Occipital lobe (tissue), 2 donors: Measurements from ENCODE around the gene AFF3. TPM values are rescaled to one million over a fixed set of nuclear protein-coding genes. Genes with fewer than 3 reads are reported as not detected.
A peak's percentile ranks its signal among the peaks of the same experiment; 100 is the strongest.

Experiments used
- DNase-seq: peaks from one replicate; lab custom pipeline; 2025; lab: John Stamatoyannopoulos, UW
- total RNA-seq: library from RNA; depleted of rRNA; stranded (reverse); fragments of >200 nt; gene quantifications from one replicate; pipeline ENCODE4 v1.2.3, GENCODE V29; 2014

Gene AFF3
- total RNA-seq, 1 donor from 2014 or later = 105 TPM

DNA sequence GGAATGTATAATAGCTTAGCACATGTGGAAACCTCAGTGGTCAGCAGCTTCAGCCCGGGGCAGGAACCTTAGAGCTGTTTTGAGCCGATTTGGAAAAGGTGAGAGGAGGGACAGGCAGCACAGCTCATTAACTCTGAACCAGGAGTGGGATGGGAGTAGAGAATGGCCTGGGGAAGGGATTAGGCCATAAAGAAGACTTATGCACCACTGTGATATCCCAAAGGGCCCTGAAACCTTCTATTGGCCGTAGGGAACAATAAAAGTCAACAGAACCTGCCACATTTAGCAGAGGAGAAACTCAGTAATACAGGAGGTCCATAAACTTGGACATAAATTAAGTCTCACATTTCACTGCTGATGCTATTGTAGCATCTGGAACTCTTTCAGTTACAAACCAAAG lies 528.4 kb downstream of the AFF3 start:
- DNase-seq = no peak

DNA sequence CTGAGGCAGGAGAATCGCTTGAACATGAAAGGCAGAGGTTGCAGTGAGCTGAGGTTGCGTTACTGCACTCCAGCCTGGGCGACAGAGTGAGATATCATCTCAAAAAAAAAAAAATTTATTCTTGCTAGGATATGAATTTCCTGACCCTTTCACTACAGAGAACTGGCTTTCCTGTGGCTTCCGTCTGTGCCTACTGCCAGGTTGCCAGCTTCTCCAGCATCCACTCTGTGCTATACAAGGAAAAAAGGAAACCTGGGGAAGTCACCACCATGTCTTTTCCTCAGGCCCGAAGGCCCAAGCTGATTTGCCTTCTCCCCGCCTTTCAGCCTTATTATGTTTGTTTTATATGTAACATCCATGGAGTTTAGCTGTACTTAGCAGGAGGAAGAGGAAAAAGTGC lies 530.6 kb downstream of the AFF3 start:
- no peak for DNase-seq

DNA sequence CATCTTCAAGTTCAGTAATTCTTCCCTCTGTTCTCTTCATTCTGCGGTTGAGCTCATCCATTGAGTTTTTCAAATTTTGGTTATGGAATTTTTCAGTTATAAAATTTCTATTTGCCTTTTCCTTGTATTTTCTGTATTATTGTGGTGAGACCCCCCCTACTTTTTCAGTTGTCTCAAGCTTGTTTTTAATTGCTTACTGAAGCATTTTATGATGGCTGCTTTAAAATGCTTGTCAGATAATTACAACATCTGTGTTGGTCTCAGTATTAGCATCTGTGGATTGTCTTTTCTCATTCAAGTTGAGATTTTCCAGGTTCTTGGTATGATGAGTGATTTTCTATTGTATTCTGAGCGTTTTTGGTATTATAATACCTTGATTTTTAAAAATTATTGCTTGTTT lies 531.4 kb downstream of the AFF3 start:
- DNase-seq = no peak

DNA sequence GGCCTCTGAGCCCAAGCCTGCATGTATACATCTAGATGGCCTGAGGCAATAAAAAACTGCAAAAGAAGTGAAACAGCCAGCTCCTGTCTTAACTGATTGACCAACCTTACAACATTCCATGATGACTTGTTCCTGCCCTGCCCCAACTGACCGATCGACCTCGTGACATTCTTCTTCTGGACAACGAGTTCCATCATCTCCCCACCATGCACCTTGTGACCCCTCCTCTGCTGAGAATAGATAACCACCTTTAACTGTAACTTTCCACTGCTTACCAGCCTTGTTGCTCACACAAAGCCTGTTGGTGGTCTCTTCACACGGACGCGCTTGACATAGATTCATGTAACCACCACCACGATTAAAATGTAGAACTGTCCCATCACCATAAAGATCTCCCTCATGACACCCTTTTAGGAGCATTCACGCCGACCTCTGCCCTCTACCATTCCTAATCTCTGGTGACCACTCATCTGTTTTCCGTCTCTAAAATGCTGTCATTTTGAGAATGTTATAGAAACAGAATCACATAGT lies 532.5 kb downstream of the AFF3 start:
- DNase-seq = no peak

DNA sequence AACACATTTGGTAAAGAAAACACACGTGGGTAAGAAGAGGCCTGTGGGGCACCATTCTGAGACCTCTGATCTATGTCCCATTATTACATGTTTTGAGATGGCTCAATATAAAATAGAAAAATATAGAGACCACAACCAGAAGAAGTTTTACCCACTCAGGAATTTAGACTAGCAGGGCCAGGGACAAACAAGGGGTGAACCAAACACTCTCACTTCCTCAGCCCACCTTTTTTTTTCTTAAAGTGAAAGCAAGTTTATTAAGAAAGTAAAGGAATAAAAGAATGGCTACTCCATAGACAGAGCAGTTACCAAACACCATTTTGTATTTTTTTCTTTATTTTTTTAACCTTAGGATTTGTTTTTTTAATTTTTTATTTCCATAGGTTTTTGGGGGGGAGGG lies 533.5 kb downstream of the AFF3 start:
- no peak for DNase-seq

DNA sequence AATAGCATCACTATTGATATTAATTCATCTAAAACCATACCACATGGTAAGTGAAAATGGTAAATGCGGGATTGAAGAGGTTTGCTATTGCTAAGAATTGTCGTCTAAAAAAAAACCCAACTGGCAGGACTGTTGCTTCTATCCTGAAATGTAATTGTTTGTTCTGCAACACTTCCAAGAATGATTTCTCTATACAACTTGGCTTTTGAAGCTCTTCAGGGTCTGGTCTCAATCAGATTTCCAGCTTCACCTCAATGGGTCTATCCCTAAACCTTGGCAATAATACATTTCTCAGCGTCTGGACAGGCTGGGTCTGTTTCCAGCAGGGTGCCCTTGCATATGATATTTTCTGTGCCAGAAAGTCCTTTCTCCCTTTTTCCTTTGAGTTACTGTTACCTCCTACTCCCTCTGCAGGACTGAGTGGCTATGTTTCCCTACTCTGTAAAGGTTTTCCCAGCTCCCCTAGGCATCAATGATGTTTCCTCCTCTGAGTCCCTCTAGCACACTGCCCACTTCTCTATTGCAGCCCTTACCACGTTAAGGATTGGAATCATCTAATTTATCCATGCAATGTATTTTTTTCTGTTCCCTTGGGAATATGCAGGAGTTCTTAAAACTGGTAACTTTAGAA lies 534.4 kb downstream of the AFF3 start:
- DNase-seq = no peak

DNA sequence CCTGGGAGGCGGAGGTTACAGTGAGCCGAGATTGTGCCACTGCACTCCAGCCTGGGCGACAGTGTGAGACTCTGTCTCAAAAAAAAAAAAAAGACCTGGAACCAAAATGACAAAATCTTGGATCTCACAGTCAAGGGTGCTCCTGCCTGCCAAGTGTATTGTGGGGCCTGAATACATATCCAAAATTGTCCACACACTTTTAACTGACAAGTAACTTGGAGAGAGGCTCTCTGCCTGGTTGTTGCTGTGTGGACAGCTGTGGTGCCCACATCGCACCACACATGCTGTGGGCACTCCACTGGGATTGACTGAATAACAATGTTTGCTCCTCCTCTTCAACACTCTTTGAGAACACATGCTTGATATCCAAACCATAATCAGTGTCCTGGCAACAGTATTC lies 534.9 kb downstream of the AFF3 start:
- DNase-seq = no peak

DNA sequence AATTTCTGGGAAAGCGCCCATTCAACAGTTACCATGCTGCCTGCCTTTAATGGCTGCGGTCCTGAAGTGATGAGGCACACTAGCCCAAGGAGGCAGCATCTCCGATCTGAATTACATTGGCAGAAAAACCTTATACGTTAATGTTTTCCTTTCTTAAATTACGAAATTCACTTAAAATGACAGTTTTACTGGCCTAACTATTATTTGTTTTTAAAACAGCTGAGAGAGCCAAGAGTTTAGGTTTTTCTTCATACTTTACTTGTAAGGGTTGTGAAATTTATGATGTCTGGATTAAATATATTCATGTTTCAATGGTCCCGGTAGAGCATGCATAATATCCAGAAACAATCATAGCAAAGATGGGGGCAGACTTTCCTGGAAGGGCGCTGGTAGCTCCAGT lies 537.4 kb downstream of the AFF3 start:
- DNase-seq = no peak

DNA sequence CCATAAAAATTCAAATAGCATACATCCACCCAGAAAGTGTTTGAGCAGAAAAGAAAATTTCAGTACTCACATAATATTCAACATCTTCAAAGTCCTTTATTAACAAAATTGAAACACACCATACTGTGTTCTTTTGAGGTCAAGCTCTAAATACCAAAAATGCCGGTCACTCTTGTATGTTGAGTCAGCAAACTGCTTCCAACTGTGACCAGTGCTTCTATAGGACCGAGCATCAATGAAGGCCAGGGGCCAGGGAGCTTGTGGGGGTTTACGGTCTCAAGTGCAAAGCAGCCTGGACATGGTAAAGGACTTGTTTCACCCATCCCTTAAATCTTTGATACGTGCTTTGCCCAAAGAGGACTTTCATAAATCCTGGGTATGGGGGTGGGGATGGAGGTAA lies 539.9 kb downstream of the AFF3 start:
- DNase-seq = no peak

DNA sequence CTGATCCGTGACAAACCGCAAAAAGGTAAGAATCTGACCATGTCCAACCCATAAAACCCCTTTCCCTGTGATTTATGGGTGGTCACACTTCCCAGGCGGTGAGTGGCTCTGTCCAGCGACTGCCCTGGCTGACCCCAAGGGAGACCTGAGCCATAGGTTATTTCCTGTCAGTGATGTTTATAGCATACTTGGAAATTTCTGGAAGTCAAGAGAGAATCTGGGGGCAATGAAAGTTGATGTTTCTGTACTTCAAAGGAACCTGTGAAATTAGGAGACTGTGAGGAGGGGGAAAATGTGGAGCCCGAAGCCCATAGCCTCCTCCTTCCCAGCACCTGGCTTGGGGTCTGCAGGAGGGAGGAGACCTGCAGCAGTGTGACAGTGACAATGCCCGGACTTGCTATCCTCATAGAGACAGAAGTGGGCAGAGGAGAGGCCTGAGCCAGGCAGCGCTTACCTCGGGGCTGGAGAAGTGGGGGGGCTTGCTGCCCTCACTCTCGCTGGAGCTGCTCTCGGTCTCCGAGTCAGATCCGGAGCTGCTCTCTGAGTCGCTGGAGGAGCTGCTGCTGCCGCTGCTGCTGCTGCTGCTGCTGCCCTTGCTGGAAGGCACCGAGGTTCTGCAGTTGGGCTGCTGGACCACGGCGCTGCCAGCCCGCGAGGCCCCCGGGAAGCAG lies 541.3 kb downstream of the AFF3 start:
- no peak for DNase-seq

DNA sequence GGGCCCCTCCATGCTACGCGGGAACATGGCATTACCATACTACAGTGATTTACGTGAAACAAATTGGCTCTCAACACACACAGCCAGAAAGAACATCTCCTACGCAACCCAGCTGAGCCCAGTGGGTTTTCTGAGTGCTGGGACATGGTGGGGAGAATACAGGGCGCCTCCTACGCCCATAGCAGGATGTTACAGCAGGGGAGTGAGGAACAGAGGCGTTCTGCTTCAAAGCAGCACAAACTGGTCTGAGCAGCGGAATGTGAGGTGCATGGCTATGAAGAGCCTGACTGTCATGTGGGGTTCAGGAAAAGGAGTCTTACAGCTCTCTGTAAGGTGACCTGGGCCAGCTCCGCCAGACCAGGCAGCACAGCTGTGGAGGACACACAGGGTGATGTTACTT lies 543.9 kb downstream of the AFF3 start:
- peak; percentile 40 for DNase-seq

DNA sequence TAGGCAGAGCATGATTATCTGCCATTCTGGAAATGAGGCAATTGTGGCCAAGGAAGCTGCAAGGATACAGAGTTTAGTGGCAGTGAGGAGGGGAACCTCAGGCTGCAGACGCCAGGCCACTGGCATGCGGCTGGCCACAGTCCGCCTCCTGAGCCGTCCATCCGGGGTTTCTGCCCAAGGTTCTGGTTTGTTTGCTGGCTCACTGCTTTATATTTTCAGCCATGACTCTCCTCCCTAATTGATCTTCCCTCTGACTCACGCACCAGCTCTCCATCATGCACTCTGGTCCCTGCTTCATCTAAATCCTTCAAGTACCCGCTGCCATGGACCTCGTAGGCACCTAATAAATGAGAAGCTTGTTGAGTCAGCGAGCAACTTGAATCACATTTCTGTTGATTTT lies 544.8 kb downstream of the AFF3 start:
- no peak for DNase-seq

DNA sequence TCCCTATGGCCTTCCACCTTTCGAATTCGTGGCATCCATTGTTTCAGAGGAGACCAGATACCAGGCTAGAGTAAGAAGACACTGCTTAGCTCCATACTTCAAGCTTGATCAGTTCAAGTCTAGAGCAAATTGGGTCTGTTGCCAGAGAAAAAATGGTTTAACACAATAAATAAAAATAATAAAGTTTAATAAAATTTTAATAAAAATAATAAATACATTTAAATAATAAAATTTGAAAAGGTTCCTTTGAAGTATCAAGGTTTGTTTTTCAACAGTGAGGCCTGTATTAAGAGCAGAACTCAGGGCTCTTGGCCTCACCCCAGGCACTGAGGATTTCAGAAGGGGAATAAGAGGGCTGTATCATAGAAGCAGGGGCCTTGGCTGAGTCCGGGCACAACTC lies 547.0 kb downstream of the AFF3 start:
- DNase-seq = no peak

DNA sequence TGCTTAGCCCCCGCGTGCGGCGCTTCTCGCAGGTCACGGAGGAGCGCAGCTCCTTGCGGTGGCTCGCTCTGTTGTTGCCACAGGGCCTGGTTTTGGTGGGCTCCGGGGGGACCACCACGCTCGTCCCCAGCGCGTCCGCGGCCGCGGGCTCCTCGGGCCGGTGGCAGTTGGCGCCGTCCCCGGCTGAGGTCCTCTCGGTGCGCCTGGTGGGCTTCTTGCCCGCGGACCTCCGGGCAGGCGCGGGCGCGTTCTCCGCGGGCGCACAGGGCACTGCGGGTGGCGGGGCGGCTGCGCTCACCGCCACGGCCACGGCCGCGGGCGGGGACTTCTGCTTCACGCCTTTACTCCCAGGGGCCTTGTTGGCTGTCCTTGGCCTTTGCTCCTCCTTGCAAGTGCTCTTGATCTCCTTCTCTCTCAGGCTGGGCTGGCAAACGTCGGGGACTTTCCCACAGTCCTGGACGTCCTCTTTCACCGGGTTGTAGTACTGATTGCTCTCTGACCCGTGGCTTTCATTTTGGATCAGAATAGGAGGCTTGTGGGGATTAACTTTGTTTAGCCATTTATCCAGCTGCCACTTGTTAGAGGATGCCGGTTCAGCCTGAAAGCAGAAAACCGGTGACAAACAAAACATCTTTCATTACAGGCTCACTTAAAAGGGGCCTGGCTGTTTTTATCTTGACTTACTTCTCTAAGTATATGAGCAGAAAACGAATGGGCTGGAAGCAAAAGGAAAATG lies 548.5 kb downstream of the AFF3 start:
- DNase-seq = no peak

DNA sequence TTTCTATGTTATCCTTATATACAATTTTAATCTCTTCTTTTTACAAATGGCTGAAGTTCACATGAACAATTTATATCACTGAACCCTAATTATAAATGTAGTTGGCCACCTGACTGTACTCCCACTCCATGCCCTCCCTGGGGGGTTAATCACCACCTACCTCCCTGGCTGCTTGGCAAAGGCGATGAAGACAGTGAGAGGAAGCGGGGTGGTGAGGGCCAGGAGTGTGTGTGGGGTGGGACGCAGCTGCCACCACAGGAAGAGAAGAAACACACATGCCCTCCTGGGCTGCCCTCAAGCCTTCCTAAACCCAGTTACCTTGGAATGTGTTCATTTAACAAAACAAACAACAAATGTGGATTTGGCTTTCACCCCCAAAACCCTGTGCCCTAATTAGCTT lies 565.6 kb downstream of the AFF3 start:
- DNase-seq = no peak

DNA sequence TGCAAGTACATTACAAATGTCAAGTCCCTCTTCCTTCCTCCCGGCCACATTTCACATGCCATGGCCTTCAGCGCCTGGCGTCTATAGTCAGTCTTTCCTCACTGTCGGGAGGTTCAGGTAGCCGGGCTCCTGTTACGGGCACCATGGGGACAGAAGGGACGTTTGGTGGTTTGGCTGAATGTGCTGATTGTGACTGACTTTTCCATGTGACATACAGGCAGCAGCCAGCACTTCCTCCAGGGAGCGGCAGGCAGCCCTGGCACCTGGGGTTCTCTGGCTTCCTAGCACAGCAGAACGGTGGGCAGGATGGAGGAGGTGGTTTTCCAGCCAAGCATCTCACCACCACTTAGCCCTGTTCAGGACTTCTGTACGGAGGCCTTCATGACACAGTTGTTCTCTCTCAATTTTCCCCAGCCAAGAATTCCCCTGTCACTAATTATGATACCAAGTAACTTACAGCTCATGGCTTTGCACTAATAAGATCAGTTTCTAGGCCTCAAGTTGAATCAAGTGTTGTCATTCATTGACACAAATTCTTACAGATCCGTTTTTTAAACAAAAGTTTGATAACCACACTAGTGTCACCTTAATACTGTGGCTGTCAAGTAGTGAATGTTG lies 568.6 kb downstream of the AFF3 start:
- DNase-seq = no peak

DNA sequence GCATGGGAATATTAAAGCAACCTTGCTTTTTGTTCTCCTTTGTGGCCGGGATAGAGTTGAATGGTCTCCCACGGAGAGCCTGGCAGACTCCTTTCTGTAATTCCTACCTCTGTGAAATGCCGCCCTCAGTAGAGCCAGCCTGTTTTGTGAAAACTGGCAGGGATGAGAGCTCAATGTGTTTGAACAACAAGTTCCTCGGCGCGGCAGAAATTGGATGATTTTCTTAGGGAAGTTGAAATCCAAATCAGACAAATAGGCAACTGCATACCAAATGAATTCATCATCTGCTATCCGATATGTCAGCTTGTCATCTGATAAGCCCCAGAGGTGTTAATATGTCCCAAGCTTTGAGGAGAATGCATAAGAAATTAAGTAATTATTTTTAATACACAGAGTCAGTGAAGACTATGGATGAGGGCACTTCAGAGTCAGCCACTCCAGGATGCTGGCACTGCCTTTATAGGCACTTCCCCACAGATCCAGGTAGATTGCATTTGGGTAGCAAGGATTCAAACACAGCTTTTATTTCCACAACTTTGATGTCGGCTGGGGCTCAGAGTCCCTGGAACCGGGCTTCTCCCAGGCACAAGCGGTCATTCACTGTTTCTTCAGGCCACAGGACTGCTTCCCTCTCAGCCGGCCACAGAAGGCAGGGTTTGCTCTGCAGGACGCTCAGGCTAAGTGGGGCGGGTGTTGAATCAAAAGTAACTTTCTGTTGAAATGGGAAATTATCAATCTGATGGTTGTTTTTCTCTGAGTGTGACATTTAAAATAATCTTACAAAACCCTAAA lies 569.8 kb downstream of the AFF3 start:
- peak; percentile 48 for DNase-seq

DNA sequence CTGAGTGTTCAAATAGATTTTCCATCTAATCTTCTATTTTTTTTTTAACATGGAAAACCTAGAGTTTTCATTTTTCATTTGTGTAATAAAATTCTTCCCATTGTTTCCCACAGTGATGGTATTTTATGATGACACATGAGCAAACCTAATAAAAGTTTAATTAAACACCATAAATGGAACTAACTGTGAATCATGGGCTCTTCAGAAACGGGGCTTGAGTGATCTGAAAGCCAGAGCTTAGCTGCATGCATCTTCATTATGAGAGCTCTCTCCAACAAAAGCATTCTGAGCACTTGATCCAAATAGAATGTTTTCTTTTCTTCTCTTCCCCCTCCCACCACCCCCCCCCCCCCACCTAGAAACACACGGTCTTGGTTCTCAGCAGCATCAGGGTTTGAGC lies 570.4 kb downstream of the AFF3 start:
- DNase-seq = no peak

DNA sequence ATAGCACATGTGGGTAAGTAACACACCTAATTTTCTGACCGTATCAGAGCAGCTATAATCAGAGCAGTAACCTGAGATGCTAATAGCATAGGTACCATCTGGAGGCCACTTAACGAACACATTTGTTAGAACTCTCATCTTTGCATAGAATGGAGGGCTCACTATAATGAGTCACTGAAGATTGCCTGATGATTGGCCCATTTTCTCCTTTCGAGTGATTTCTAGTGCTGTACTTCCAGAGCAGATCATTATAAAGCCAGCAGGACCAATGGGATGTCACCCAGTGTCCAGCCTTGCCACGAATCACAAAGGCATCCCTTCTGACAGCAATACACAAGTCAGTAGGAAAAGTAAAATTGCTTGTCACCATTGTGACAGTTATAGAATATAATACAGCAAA lies 570.9 kb downstream of the AFF3 start:
- DNase-seq = no peak

DNA sequence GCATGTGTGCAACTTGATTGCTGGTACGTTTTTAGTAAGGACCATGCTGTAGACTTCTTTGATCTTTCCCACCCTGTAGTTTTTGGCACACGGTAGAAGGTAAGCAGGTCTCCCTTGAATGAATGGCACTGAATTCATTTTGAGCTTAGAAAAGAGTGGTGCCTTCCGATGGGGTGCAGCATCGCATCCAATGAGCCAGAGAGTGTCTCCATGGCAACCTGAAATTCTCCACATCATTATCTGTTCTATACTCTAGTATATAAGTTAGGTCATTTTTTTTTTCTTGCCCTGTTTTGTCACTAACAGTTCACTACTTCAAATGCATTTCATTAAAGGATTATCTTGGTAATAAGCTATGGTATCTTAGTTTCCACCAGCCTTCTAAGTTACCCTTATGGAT lies 571.4 kb downstream of the AFF3 start:
- DNase-seq = no peak

DNA sequence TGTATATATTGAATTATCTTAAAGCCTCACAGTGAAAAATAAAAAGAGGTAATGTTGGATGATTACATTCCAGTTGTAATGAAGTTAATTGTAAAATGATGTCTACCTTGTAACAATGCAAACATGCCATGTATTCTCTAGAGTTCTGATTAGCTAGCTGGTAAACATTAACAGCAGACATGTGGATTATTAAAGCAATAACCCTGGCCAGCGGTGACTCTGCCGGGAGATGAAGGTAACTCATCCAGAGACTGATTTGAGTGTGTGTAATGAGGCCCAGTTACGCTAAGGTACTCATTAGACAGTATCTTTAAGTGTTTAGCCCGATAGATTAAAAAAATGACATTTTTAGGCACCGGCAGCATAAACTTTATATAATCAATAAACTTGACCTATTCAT lies 573.0 kb downstream of the AFF3 start:
- DNase-seq = no peak
